SU-DHL-6 (cell line): ENCODE results near the gene KCNH4.
"Not testable (repeated sequence)": the region's sequence is repeated elsewhere in the genome, so short reads cannot be mapped to it uniquely, and the experiment has no call there.

ENCODE experiments used
- H2AFZ ChIP-seq: fragments of 200-600 bp; sonication (generic); 2 replicates; pipeline ENCODE4 v1.6.1; 2014; ENCODE audit warnings: low read depth, mild to moderate bottlenecking, moderate library complexity, mixed read lengths, antibody characterized with exemption, low read length; ENCODE audit not compliant: severe bottlenecking
- H3F3A ChIP-seq: fragments of 200-600 bp; shearing (Covaris generic); 2 replicates; pipeline ENCODE4 v1.6.0; 2016; ENCODE audit warnings: antibody characterized with exemption, mild to moderate bottlenecking; ENCODE audit not compliant: insufficient read depth
- H3K27ac ChIP-seq: fragments of 200-600 bp; sonication (generic); 2 replicates; pipeline ENCODE4 v1.5.1; 2016; ENCODE audit warnings: low read depth, mild to moderate bottlenecking, low read length, moderate library complexity, mixed read lengths
- H3K27me3 ChIP-seq: fragments of 200-600 bp; sonication (generic), shearing (Covaris generic); 2 replicates; pipeline ENCODE4 v1.6.0; 2014; ENCODE audit warnings: mild to moderate bottlenecking, low read length
- H3K36me3 ChIP-seq: fragments of 200-600 bp; sonication (generic); 2 replicates; pipeline ENCODE4 v1.6.1; 2014; ENCODE audit warnings: mild to moderate bottlenecking, low read length, mixed read lengths
- H3K4me2 ChIP-seq: fragments of 300-600, 200-600 bp; shearing (Covaris generic), sonication (generic); 2 replicates; pipeline ENCODE4 v1.6.0; 2014; ENCODE audit warnings: low read length, low read depth, mild to moderate bottlenecking; ENCODE audit not compliant: poor library complexity, severe bottlenecking
- H3K4me3 ChIP-seq: fragments of 200-600 bp; sonication (generic); 2 replicates; pipeline ENCODE4 v1.5.1; 2014; ENCODE audit warnings: antibody characterized with exemption, low read length, mild to moderate bottlenecking, mixed read lengths; ENCODE audit not compliant: insufficient read depth, poor library complexity, severe bottlenecking
- H3K79me2 ChIP-seq: fragments of 200-600 bp; sonication (generic); 2 replicates; pipeline ENCODE4 v1.6.1; 2014; ENCODE audit warnings: mild to moderate bottlenecking, low read length, moderate library complexity; ENCODE audit not compliant: insufficient read depth
- H3K9ac ChIP-seq: fragments of 200-600 bp; sonication (generic); 2 replicates; pipeline ENCODE4 v1.7.0; 2014; ENCODE audit warnings: mild to moderate bottlenecking, low read length
- H3K9me2 ChIP-seq: fragments of 200-600 bp; sonication (generic); replicated peaks from 2 replicates; pipeline ENCODE4 v1.6.1; 2014; ENCODE audit warnings: low read length; ENCODE audit not compliant: insufficient read depth
- H3K9me3 ChIP-seq: fragments of 200-600 bp; sonication (generic); 2 replicates; pipeline ENCODE4 v1.6.1; 2014; ENCODE audit warnings: low read length, mixed read lengths; ENCODE audit not compliant: insufficient read depth
- H4K20me1 ChIP-seq: fragments of 200-600 bp; sonication (generic); 2 replicates; pipeline ENCODE4 v1.6.1; 2014; ENCODE audit warnings: low read depth, mild to moderate bottlenecking, antibody characterized with exemption, low read length, moderate library complexity, mixed read lengths
- EZH2phosphoT487 ChIP-seq: fragments of 200-600 bp; sonication (generic), shearing (Covaris generic); conservative IDR thresholded peaks from 2 replicates; pipeline ENCODE4 v1.6.1; 2018; ENCODE audit warnings: mild to moderate bottlenecking, antibody characterized with exemption, low read length, moderate library complexity, mixed read lengths
- TF ChIP-seq, protein P1 (sequence below): fragments of 200-600 bp; sonication (generic); IDR thresholded peaks from one replicate; pipeline ENCODE4 v1.5.1; 2017; ENCODE audit warnings: antibody characterized with exemption, mild to moderate bottlenecking, low read length, moderate library complexity; ENCODE audit not compliant: insufficient read depth, poor library complexity, severe bottlenecking

KCNH4 gene

DNA sequence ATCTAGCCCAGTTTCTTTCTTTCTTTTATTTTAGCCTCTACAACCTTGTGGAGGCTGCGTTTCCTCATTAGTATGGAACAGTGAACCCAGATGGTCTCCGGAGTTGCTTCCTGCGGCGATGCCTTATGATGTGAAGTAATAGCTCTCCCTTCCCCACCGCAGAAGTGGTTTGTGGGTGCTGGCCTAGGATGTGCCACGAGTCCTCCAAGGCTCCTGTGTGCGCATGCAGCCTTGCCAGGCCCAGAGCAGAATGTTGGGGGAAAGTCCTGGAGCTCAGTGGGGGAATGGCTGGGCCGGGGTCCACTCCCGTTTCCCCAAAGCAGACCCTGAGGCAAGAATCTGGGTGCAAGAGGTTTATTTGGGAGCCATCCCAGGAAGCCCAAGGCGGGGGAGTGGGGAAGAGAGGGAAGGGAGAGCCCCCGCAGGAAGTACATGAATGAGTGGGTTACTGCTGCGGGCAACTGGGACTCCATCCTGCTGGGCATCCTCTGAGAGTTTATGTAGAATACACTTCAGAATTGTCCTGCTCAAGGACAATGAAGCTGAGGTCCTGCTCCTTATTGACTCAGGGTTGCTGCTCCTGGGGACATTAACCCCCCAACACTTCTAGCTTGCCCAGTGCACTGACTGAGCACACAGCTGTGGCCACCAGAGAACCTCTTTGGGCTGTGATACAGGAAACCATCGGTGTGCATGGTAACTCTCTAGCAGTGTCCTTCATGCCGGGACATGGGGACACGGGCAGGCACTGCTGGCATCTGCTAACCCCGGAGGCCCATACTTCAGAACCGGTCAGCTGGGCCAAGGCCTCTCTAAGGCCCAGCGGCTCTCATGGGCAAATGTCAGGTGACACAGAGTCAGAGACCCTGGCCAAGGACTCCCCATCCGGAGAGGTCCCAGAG is 8.1 kb upstream of the KCNH4 start:
- TF ChIP-seq, protein P1, sequence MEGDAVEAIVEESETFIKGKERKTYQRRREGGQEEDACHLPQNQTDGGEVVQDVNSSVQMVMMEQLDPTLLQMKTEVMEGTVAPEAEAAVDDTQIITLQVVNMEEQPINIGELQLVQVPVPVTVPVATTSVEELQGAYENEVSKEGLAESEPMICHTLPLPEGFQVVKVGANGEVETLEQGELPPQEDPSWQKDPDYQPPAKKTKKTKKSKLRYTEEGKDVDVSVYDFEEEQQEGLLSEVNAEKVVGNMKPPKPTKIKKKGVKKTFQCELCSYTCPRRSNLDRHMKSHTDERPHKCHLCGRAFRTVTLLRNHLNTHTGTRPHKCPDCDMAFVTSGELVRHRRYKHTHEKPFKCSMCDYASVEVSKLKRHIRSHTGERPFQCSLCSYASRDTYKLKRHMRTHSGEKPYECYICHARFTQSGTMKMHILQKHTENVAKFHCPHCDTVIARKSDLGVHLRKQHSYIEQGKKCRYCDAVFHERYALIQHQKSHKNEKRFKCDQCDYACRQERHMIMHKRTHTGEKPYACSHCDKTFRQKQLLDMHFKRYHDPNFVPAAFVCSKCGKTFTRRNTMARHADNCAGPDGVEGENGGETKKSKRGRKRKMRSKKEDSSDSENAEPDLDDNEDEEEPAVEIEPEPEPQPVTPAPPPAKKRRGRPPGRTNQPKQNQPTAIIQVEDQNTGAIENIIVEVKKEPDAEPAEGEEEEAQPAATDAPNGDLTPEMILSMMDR = no peak
- TF ChIP-seq EZH2phosphoT487 = no peak
- H3K9me3 ChIP-seq = no peaks in the 10 kb centered on the region
- no peak overlapping the region for H3K27ac ChIP-seq
- H3K4me2 ChIP-seq = no peak overlapping the region
- no peaks in the 10 kb centered on the region for H3K27me3 ChIP-seq
- H3F3A ChIP-seq = 0 out of 2 replicates have a peak, but pooled peaks cover 4% of the 10 kb centered on the region
- no peak overlapping the region for H3K9ac ChIP-seq
- H2AFZ ChIP-seq = no peak overlapping the region
- H3K9me2 ChIP-seq = no peaks in the 10 kb centered on the region
- H3K36me3 ChIP-seq = no peaks in the 10 kb centered on the region
- no peak overlapping the region for H3K4me3 ChIP-seq
- no peaks in the 10 kb centered on the region for H3K79me2 ChIP-seq
- no peaks in the 10 kb centered on the region for H4K20me1 ChIP-seq

DNA sequence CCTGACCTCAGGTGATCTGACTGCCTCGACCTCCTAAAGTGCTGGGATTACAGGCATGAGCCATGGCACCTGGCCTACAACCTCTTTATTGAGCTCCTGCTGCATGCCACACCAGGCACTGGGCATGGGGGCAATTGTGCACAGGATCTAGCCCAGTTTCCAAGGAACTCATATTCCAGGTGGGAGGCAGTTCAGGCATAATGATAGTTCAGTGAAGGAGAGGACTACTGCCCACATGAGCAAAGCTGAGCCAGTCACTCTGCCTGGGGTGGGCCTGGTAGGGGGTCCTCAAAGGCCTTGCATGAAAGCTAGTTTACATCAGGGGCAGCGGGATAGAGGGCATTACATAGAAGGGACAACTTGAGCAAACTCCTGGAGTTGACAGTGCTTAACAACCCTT is 6.9 kb upstream of the KCNH4 start:
- H3K36me3 ChIP-seq = no peaks in the 10 kb centered on the region
- H3K4me3 ChIP-seq = no peak overlapping the region
- no peaks in the 10 kb centered on the region for H3K27me3 ChIP-seq
- H2AFZ ChIP-seq = no peak overlapping the region
- H3K9me2 ChIP-seq = no peaks in the 10 kb centered on the region
- TF ChIP-seq, protein P1 = no peak
- no peak for TF ChIP-seq EZH2phosphoT487
- H3F3A ChIP-seq = 0 out of 2 replicates have a peak, but pooled peaks cover 4% of the 10 kb centered on the region
- no peak overlapping the region for H3K4me2 ChIP-seq
- no peak overlapping the region for H3K9ac ChIP-seq
- no peaks in the 10 kb centered on the region for H4K20me1 ChIP-seq
- no peak overlapping the region for H3K27ac ChIP-seq
- no peaks in the 10 kb centered on the region for H3K79me2 ChIP-seq
- no peaks in the 10 kb centered on the region for H3K9me3 ChIP-seq

DNA sequence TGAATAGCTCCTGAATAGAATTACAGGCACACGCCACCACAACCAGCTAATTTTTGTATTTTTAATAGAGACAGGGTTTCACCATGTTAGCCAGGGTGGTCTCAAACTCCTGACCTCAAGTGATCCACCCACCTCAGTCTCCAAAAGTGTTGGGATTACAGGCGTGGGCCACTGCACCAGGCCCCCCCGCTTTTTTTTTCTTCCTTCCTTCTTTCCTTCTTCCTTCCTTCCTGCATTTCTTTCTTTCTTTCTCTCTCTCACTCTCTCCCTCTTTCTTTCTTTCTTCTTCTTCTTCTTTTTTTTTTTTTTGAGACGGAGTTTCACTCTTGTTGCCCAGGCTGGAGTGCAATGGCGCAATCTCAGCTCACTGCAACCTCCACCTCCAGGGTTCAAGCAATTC is 5.2 kb upstream of the KCNH4 start:
- H3K9me2 ChIP-seq, H3K36me3 ChIP-seq, H4K20me1 ChIP-seq, H3K79me2 ChIP-seq, H2AFZ ChIP-seq, H3K4me3 ChIP-seq, H3K27me3 ChIP-seq, H3F3A ChIP-seq, H3K27ac ChIP-seq, H3K9me3 ChIP-seq, H3K9ac ChIP-seq, H3K4me2 ChIP-seq: not testable (repeated sequence)

- Histone ChIP-seq H3K4me3 (no peak overlapping the region), H3K9me3 (no peaks in the 10 kb centered on the region), H3K36me3 (no peaks in the 10 kb centered on the region), H4K20me1 (no peaks in the 10 kb centered on the region), H3K27ac (no peak overlapping the region), H3K4me2 (no peak overlapping the region), H3K9ac (no peak overlapping the region), H3K9me2 (no peaks in the 10 kb centered on the region), H2AFZ (no peak overlapping the region), H3K27me3 (no peaks in the 10 kb centered on the region), H3K79me2 (no peaks in the 10 kb centered on the region), H3F3A (0 out of 2 replicates have a peak, but pooled peaks cover 8% of the 10 kb centered on the region)
- TF ChIP-seq, protein P1 = no peak
- TF ChIP-seq EZH2phosphoT487 = no peak
Measured at GRCh38 chr17:42185621-42185930, 4.6 kb upstream of the KCNH4 start.
